ENCODE measurements around the gene PNPLA7.
A peak's percentile ranks its signal among the peaks of the same experiment; 100 is the strongest.
"Not testable (repeated sequence)": the region's sequence is repeated elsewhere in the genome, so short reads cannot be mapped to it uniquely, and the experiment has no call there.

Gene PNPLA7

GRCh38 chr9:137550231-137550621 is at the start of gene PNPLA7:
Gene PNPLA7, minus strand, starts transcription at chr9:137550402. Its CDS starts 205 bp downstream, at chr9:137550197.
- peak; percentile 73 for DNase-seq (ENCODE audit: low spot score)

GRCh38 chr9:137598943-137599342 is 48.7 kb upstream of the PNPLA7 start:
- no peak for DNase-seq (ENCODE audit: low spot score)

- not testable (repeated sequence) for DNase-seq (ENCODE audit: low spot score)
Observed at GRCh38 chr9:137596577-137596976, 46.4 kb upstream of the PNPLA7 start.

GRCh38 chr9:137593176-137593575 is 43.0 kb upstream of the PNPLA7 start:
- no peak for DNase-seq (ENCODE audit: low spot score)

- no peak for DNase-seq (ENCODE audit: low spot score)
Observed at GRCh38 chr9:137592767-137593166, 42.6 kb upstream of the PNPLA7 start.

GRCh38 chr9:137590469-137591383 is 40.5 kb upstream of the PNPLA7 start, which contains the start of gene ZMYND19:
Gene ZMYND19, minus strand, starts transcription at chr9:137590512. Its CDS starts 249 bp downstream, at chr9:137590263.
- peak; percentile 82 for DNase-seq (ENCODE audit: low spot score)

- DNase-seq (ENCODE audit: low spot score) = no peak
Observed at GRCh38 chr9:137590123-137590468, 39.9 kb upstream of the PNPLA7 start.

GRCh38 chr9:137589441-137590122 is 39.4 kb upstream of the PNPLA7 start:
- DNase-seq (ENCODE audit: low spot score) = no peak

GRCh38 chr9:137588891-137589290 is 38.7 kb upstream of the PNPLA7 start:
- no peak for DNase-seq (ENCODE audit: low spot score)

GRCh38 chr9:137588311-137588710 is 38.1 kb upstream of the PNPLA7 start:
- no peak for DNase-seq (ENCODE audit: low spot score)

- DNase-seq (ENCODE audit: low spot score) = no peak
Observed at GRCh38 chr9:137586854-137587253, 36.7 kb upstream of the PNPLA7 start.

- no peak for DNase-seq (ENCODE audit: low spot score)
Observed at GRCh38 chr9:137583957-137584356, 33.8 kb upstream of the PNPLA7 start.

- DNase-seq (ENCODE audit: low spot score) = no peak
Observed at GRCh38 chr9:137583347-137583746, 33.1 kb upstream of the PNPLA7 start.

GRCh38 chr9:137582286-137582860 is 32.2 kb upstream of the PNPLA7 start:
- no peak for DNase-seq (ENCODE audit: low spot score)

- no peak for DNase-seq (ENCODE audit: low spot score)
Observed at GRCh38 chr9:137581361-137582285, 31.4 kb upstream of the PNPLA7 start.

GRCh38 chr9:137580954-137581322 is 30.7 kb upstream of the PNPLA7 start:
- no peak for DNase-seq (ENCODE audit: low spot score)

- DNase-seq (ENCODE audit: low spot score) = no peak
Observed at GRCh38 chr9:137580209-137580953, 30.2 kb upstream of the PNPLA7 start.

- DNase-seq (ENCODE audit: low spot score) = no peak
Observed at GRCh38 chr9:137579259-137579604, 29.0 kb upstream of the PNPLA7 start.

- DNase-seq (ENCODE audit: low spot score) = peak; percentile 88
Observed at GRCh38 chr9:137578518-137579258, 28.5 kb upstream of the PNPLA7 start, which contains the start of gene DPH7. Gene DPH7, minus strand, starts transcription at chr9:137578925. Its CDS starts 148 bp downstream, at chr9:137578777.

- DNase-seq (ENCODE audit: low spot score) = no peak
Observed at GRCh38 chr9:137575716-137576411, 25.7 kb upstream of the PNPLA7 start.

Data from SW480 (cell line).